Astrocyte (in vitro differentiated cells and primary cell): ENCODE measurements around the gene PMM2. TPM values are rescaled to one million over a fixed set of nuclear protein-coding genes. Genes with fewer than 3 reads are reported as not detected.
A peak's percentile ranks its signal among the peaks of the same experiment; 100 is the strongest.

Experiments
- DNase-seq: peaks from one replicate; pipeline ENCODE4 v3.0.0-alpha.2; 2010; ENCODE audit warnings: low read depth
- FAIRE-seq: peaks from 2 replicates; lab custom pipeline; 2011; peaks lifted over from hg19 to GRCh38; lab: Jason Lieb, UNC
- H2AFZ ChIP-seq: 2 replicates; pipeline ENCODE4 v1.6.0; 2012; ENCODE audit warnings: low read depth, low read length, inconsistent platforms
- H3K27ac ChIP-seq: 2 replicates; pipeline ENCODE4 v1.5.1; 2011; ENCODE audit warnings: low read depth, low read length, inconsistent platforms
- H3K27me3 ChIP-seq: 2 replicates; pipeline ENCODE4 v1.6.0; 2011; ENCODE audit warnings: low read length, inconsistent platforms; ENCODE audit not compliant: insufficient read depth
- H3K36me3 ChIP-seq: 2 replicates; pipeline ENCODE4 v1.5.1; 2011; ENCODE audit warnings: low read length, inconsistent platforms; ENCODE audit not compliant: insufficient read depth
- H3K4me1 ChIP-seq: 2 replicates; pipeline ENCODE4 v1.5.1; 2011; ENCODE audit warnings: low read length, inconsistent platforms; ENCODE audit not compliant: insufficient read depth
- H3K4me2 ChIP-seq: 2 replicates; pipeline ENCODE4 v1.6.0; 2012; ENCODE audit warnings: low read length, inconsistent platforms
- H3K4me3 ChIP-seq: 2 replicates; pipeline ENCODE4 v1.5.1; 2011; ENCODE audit warnings: low read depth, mild to moderate bottlenecking, low read length, inconsistent platforms; ENCODE audit not compliant: insufficient read depth
- H3K79me2 ChIP-seq: 2 replicates; pipeline ENCODE4 v1.6.0; 2012; ENCODE audit warnings: mild to moderate bottlenecking, low read length, inconsistent platforms; ENCODE audit not compliant: insufficient read depth
- H3K9ac ChIP-seq: 2 replicates; pipeline ENCODE4 v1.6.0; 2012; ENCODE audit warnings: mild to moderate bottlenecking, low read length, inconsistent platforms
- H3K9me3 ChIP-seq: 2 replicates; pipeline ENCODE4 v1.5.1; 2012; ENCODE audit warnings: low read depth, mild to moderate bottlenecking, low read length, inconsistent platforms; ENCODE audit not compliant: insufficient read depth
- H4K20me1 ChIP-seq: 2 replicates; pipeline ENCODE4 v1.6.0; 2012; ENCODE audit warnings: low read length, inconsistent platforms; ENCODE audit not compliant: insufficient read depth
- H3K27ac Mint-ChIP-seq: one replicate; pipeline ENCODE4 v1.8.0; 2021; ENCODE audit warnings: mild to moderate bottlenecking, mixed read lengths; ENCODE audit not compliant: unreplicated experiment
- H3K27me3 Mint-ChIP-seq: one replicate; pipeline ENCODE4 v1.8.0; 2021; ENCODE audit warnings: low read depth, mixed read lengths; ENCODE audit not compliant: unreplicated experiment
- H3K36me3 Mint-ChIP-seq: one replicate; pipeline ENCODE4 v1.8.0; 2021; ENCODE audit warnings: low read depth, mixed read lengths; ENCODE audit not compliant: unreplicated experiment
- H3K4me1 Mint-ChIP-seq: one replicate; pipeline ENCODE4 v1.8.0; 2021; ENCODE audit warnings: low read depth, mixed read lengths; ENCODE audit not compliant: unreplicated experiment
- H3K4me3 Mint-ChIP-seq: one replicate; pipeline ENCODE4 v1.8.0; 2021; ENCODE audit warnings: mild to moderate bottlenecking, moderate library complexity, mixed read lengths; ENCODE audit not compliant: unreplicated experiment
- H3K9me3 Mint-ChIP-seq: one replicate; pipeline ENCODE4 v1.8.0; 2021; ENCODE audit warnings: mild to moderate bottlenecking, mixed read lengths; ENCODE audit not compliant: unreplicated experiment
- CTCF ChIP-seq: IDR thresholded peaks from 2 replicates; pipeline ENCODE4 v1.5.1; 2011; ENCODE audit warnings: low read depth, mild to moderate bottlenecking, inconsistent platforms, low read length, moderate library complexity; ENCODE audit not compliant: insufficient read depth
- EZH2 ChIP-seq: IDR thresholded peaks from 2 replicates; pipeline ENCODE4 v1.6.1; 2012; ENCODE audit warnings: mild to moderate bottlenecking, low read length, inconsistent platforms; ENCODE audit not compliant: insufficient read depth
- total RNA-seq: library from RNA; stranded (reverse); gene quantifications from 2 replicates; pipeline ENCODE4 v1.2.1, GENCODE V29; 2021

The PMM2 gene
- total RNA-seq, 1 donor from 2014 or later = 57.8 TPM

- Histone ChIP-seq H3K36me3 (no peaks in the 10 kb centered on the region), H4K20me1 (peaks cover 69% of the 10 kb centered on the region), H3K79me2 (peaks cover 70% of the 10 kb centered on the region), H2AFZ (no peak overlapping the region), H3K4me1 (peaks cover 42% of the 10 kb centered on the region), H3K4me2 (no peak overlapping the region), H3K4me3 (no peak overlapping the region), H3K27me3 (no peaks in the 10 kb centered on the region), H3K9ac (no peak overlapping the region), H3K9me3 (no peaks in the 10 kb centered on the region), H3K27ac (no peak overlapping the region)
- Mint-ChIP-seq H3K27me3 (no peaks in the 10 kb centered on the region), H3K4me3 (peak overlapping the region; percentile 94), H3K36me3 (peaks cover 3% of the 10 kb centered on the region), H3K4me1 (peaks cover 34% of the 10 kb centered on the region), H3K27ac (peak overlapping the region; percentile 62), H3K9me3 (no peaks in the 10 kb centered on the region)
- no peak for DNase-seq
- no peak for FAIRE-seq
- TF ChIP-seq EZH2 (no peak), CTCF (no peak)
Measured at GRCh38 chr16:8865145-8865882, 67.7 kb downstream of the PMM2 start.

DNA sequence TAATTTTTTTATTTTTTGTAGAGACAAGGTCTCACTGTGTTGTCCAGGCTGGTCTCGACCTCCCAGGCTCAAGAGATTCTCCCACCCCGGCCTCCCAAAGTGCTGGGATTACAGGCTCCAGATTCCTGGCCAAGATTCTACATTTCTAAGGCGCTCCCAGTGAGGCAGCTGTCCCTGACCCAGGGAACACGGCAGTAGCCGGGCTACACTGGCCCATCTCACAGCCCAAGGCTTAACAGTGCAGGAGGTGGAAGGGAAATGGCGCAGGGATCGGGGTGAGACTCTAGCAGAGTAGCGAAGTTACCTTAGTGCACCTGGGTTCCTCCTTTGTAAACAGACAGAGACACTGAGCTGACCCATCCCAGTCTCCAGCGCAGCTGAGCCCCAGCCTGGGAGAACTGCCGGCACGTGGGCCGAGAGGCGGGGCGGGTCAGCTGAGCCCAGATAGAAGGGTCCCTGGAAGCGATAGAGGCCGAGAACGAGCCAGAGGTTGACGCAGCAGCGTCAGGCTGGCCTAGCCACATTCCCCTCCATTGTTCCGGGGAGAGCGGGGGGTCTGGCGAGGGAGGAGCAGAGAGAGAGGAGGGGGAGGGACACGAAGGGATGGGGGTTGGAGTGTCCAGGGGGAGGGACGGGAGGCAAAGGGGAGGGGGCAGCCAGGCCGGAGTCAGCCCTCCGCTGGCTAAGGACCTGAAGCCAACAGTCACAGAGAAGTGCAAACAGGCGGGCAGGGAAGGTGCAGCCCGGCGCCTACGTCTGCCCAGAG lies 68.7 kb downstream of the PMM2 start:
- peak overlapping the region; percentile 85 for H3K9ac ChIP-seq

More for the DNA sequence above, 68.7 kb downstream of the PMM2 start:
- H3K4me1 ChIP-seq = peaks cover 50% of the 10 kb centered on the region
- no peaks in the 10 kb centered on the region for H3K9me3 Mint-ChIP-seq
- FAIRE-seq (no peak), DNase-seq (no peak)
- H3K79me2 ChIP-seq = peaks cover 65% of the 10 kb centered on the region
- TF ChIP-seq EZH2 (no peak), CTCF (no peak)
- H3K27me3 ChIP-seq = no peaks in the 10 kb centered on the region
- H3K27ac Mint-ChIP-seq = peak overlapping the region; percentile 83
- H4K20me1 ChIP-seq = peaks cover 62% of the 10 kb centered on the region
- peaks cover 36% of the 10 kb centered on the region for H3K4me1 Mint-ChIP-seq
- H3K36me3 ChIP-seq = no peaks in the 10 kb centered on the region
- no peak overlapping the region for H3K27ac ChIP-seq
- peaks cover 3% of the 10 kb centered on the region for H3K36me3 Mint-ChIP-seq
- H3K27me3 Mint-ChIP-seq = no peaks in the 10 kb centered on the region
- no peak overlapping the region for H2AFZ ChIP-seq
- peak overlapping the region; percentile 75 for H3K4me3 ChIP-seq
- peak overlapping the region; percentile 94 for H3K4me3 Mint-ChIP-seq
- no peaks in the 10 kb centered on the region for H3K9me3 ChIP-seq
- peak overlapping the region; percentile 98 for H3K4me2 ChIP-seq
